ENCODE measurements around the gene NCK2.

NCK2 gene

DNA sequence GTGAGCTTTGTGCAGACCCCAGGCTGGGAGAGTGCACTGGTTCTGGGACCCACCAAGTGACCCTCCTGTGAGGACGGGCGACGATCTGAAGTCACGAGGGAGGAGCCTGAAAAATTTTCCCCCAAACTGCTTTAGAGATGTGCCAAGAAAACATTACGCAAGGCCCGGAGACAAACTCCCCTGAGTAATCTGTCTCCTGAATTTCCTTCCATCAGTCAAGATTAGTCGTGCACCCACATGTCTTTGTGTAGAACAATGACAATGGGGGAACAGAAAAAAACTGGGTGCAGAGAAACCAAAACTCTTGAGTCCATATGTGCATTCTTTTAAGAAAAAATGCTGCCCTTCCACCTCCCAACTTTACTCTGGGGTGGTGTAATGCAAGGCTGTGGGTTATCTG, 12.6 kb upstream of the NCK2 start:
- Histone ChIP-seq H3K9me3 (no peaks in the 10 kb centered on the region), H3K36me3 (no peaks in the 10 kb centered on the region), H3K4me1 (peaks cover 0 to 10% (median 0%) of the 10 kb centered on the region in 4 donors), H3K27ac (no peak overlapping the region), H3K27me3 (no peaks in the 10 kb centered on the region), H3K4me3 (no peak overlapping the region)
- intact Hi-C loops (cut with DNase I; ENCODE audit: low total_unique reads) = no loop called here
- TF ChIP-seq, protein P1, sequence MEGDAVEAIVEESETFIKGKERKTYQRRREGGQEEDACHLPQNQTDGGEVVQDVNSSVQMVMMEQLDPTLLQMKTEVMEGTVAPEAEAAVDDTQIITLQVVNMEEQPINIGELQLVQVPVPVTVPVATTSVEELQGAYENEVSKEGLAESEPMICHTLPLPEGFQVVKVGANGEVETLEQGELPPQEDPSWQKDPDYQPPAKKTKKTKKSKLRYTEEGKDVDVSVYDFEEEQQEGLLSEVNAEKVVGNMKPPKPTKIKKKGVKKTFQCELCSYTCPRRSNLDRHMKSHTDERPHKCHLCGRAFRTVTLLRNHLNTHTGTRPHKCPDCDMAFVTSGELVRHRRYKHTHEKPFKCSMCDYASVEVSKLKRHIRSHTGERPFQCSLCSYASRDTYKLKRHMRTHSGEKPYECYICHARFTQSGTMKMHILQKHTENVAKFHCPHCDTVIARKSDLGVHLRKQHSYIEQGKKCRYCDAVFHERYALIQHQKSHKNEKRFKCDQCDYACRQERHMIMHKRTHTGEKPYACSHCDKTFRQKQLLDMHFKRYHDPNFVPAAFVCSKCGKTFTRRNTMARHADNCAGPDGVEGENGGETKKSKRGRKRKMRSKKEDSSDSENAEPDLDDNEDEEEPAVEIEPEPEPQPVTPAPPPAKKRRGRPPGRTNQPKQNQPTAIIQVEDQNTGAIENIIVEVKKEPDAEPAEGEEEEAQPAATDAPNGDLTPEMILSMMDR (IDR thresholded peaks at IDR 0.05) = no peak
- DNase-seq = no peak

DNA sequence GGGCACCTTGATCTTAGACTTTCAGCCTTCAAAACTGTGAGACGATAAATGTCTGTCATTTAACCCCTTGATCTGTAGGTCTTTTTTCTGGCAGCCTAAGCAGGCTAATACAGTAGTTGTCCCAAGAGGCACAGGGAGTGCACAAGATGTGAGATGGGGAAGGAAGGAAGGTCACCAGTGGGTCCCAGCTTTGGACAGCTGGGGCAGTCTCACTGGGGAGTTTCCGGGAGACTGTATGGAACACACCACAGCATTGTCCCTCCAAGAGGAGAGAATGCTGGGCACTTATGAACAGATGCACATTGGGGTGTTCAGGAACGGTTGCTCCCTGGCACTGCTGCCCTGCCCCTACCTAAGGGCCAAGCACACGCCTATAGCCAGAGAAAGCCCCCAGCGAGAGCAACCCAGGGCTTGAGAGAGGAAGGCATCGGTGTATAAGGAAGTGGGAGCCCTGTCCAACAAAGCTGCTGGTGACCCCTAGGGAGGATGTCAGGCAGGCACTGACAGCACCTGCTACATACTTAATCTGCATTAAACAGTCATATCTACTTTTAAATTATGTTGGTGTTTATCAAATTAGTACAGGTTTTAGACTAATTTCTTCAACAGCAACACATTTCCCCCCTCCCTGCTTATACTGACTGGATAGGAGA, 11.6 kb upstream of the NCK2 start:
- no peaks in the 10 kb centered on the region for H3K27me3 ChIP-seq
- no peaks in the 10 kb centered on the region for H3K36me3 ChIP-seq
- H3K27ac ChIP-seq = no peak overlapping the region
- no peak for DNase-seq
- H3K9me3 ChIP-seq = no peaks in the 10 kb centered on the region
- intact Hi-C loops (cut with DNase I; ENCODE audit: low total_unique reads) = no loop called here
- no peak overlapping the region for H3K4me3 ChIP-seq
- TF ChIP-seq, protein P1 (IDR thresholded peaks at IDR 0.05) = no peak
- H3K4me1 ChIP-seq = peaks cover 0 to 10% (median 0%) of the 10 kb centered on the region in 4 donors

DNA sequence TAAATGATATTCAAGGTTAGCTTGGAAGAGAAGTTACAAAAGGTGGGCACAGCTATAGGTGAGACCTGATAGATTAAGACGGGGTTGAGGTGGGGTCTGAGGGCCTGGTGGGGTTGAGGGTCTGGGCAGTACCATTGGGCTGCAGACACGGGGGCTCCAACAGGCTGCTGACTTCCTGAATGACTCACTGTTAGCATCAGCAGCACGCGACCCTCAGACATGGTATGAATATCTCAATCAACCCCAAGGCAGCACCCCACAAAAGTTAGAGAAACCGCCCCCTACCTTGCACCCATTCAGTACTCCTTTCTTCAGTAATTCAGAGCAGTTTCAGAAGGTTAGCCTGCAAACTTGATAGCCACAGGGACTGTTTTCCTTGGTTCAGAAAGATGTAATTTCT, 10.8 kb upstream of the NCK2 start:
- TF ChIP-seq, protein P1 (IDR thresholded peaks at IDR 0.05) = no peak
- Histone ChIP-seq H3K27me3 (no peaks in the 10 kb centered on the region), H3K27ac (no peak overlapping the region), H3K36me3 (no peaks in the 10 kb centered on the region), H3K9me3 (no peaks in the 10 kb centered on the region), H3K4me1 (peaks cover 0 to 10% (median 0%) of the 10 kb centered on the region in 4 donors), H3K4me3 (no peak overlapping the region)
- DNase-seq = no peak
- intact Hi-C loops (cut with DNase I; ENCODE audit: low total_unique reads) = no loop called here

DNA sequence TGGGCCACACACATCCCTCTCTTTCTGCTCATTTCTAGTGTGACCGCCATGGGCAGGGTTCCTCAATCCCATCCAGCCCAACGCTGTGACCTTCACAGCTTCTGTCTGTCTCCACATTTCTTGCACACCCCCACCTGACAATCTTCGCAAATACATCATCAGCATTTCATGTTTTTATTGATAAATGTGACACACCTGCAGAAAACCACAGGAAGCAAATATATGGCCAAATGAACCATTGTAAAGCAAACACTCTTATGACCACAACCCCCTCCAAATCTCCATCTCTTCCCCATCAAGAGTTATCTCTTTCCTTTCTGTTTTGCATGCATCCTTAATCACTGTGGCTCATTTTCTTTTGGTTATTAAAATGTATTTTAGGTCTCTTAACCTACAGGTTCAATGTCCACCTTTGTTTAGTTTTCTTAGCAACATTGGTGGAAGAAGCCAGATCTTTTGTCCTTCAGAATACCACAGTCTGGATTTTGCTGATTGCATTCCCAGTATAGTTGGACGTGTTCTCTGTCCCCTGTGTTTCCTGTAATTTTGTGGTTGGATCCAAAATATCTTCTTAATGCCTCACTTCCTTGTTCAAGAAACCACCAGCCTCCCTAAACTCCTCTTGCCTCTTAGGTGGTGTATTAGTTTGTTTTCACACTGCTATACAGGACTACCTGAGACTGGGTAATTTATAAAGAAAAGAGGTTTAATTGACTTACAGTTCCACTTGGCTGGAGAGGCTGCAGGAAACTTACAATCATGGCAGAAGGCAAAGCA, 9.8 kb upstream of the NCK2 start:
- Histone ChIP-seq H3K27ac (no peak overlapping the region), H3K36me3 (no peaks in the 10 kb centered on the region), H3K4me1 (peaks cover 0 to 10% (median 0%) of the 10 kb centered on the region in 4 donors), H3K9me3 (no peaks in the 10 kb centered on the region), H3K4me3 (no peak overlapping the region), H3K27me3 (no peaks in the 10 kb centered on the region)
- TF ChIP-seq, protein P1 (IDR thresholded peaks at IDR 0.05) = no peak
- no peak for DNase-seq
- intact Hi-C loops (cut with DNase I; ENCODE audit: low total_unique reads) = no loop called here

DNA sequence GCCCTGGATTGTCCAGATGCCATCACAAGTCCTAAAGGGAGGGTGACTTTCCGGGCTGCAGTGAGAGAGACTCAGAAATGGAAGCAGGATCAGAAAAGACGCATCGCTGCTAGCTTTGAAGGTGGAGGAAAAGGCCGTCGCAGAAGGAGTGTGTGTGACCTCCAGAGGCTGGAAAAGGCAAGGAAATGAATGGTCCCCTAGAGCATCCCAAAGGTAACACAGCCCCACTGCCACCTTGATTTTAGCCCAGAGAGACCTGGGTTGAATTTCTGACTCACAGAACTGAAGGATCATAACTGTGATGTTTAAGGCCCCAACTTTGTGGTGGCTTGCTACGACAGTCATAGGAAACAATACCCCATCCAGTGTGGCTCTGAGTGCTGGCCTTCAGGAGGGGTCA, 8.6 kb upstream of the NCK2 start:
- intact Hi-C loops (cut with DNase I; ENCODE audit: low total_unique reads) = no loop called here
- no peak for DNase-seq
- TF ChIP-seq, protein P1 (IDR thresholded peaks at IDR 0.05) = no peak
- H3K36me3 ChIP-seq = no peaks in the 10 kb centered on the region
- no peak overlapping the region for H3K4me3 ChIP-seq
- no peak overlapping the region for H3K27ac ChIP-seq
- H3K27me3 ChIP-seq = no peaks in the 10 kb centered on the region
- H3K9me3 ChIP-seq = no peaks in the 10 kb centered on the region
- H3K4me1 ChIP-seq = peaks cover 0 to 10% (median 0%) of the 10 kb centered on the region in 4 donors

All from tibial artery (tissue), 4 donors.